GM21515 (cell line): Measurements from ENCODE around the gene CNTN5.
"Not testable (repeated sequence)": the region's sequence is repeated elsewhere in the genome, so short reads cannot be mapped to it uniquely, and the experiment has no call there.

ENCODE experiments used
- ATAC-seq: cut with Tn5 transposase; IDR thresholded peaks from one replicate; pipeline ENCODE4 v1.9.1; 2021; ENCODE audit not compliant: unreplicated experiment

Gene CNTN5

DNA sequence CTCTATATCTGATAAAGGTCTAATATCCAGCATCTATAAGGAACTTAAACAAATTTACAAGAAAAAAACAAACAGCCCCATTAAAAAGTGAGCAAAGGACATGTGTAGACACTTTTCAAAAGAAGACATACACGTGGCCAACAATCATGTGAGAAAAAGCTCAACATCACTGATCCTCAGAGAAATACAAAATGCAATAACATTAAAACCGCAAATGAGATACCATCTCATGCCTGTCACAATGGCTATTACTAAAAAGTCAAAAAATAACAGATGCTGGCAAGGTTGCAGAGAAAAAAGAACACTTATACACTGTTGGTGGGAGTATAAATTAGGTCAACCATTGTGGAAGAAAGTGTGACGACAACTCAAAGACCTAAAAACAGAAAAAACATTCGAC is 1253.7 kb downstream of the CNTN5 start:
- not testable (repeated sequence) for ATAC-seq

DNA sequence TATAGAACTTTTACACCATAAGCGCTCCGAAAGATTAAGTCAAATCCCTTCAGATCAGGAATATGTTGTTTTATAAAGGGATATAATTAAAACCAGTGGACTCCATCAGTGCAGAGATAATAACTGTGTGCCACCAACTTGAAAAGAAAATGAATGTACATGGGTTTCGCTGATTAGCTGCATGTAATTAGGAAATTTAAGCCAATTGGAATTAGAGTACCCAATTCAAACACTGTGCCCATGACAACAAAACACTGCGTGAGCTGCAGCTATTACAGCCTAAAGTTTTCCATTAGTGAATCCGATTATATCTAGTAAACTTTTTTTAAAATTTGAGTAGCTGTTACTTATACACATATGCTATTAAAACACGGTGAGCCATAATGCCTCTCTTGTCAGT is 1274.0 kb downstream of the CNTN5 start:
- no peak for ATAC-seq

DNA sequence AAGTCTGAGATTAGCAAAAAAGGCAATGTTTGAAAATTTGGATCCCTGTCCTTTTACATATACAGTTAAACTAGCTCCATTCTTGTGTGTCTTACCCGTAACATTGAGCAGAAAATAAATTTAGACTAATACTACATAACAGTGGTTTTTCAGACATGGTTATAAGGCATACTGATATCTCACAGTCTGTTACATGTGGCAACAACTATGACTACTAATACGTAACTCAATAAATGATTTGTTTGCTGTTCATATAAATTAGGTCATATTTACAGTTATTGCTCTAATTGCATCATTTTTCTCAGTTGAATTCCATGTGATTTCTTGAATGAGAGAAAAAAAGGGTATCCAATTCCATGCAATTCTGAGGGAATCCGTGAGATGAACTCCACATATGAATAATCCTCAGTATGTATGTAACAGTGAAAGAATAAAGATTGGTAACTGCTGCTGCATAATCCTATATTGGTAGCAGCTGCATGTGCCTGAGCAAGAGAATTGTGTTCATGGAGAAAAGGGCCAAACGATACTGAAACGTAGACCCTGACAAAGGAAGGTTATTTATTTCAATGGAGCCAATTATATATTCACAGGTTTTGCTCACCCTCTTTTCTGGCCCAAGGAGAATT is 1275.4 kb downstream of the CNTN5 start:
- no peak for ATAC-seq

DNA sequence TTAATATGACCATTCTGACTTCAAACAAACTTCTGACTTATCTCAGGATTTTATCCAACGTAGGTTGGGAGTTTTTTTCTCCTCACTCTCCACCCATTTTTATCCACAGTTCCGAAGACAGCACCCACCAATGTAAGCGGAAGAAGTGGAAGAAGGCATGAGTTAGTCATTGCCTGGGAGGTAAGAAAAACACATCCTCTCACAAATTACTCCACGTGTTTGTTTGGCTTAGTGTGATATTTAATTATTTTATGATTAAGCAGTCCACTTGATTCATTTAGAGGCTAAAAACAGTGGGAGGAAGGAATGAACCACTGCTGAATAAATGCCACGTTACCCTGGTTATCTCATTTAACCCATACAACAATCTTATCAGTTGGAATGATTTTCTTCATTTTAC is 1276.8 kb downstream of the CNTN5 start:
- ATAC-seq: no peak

DNA sequence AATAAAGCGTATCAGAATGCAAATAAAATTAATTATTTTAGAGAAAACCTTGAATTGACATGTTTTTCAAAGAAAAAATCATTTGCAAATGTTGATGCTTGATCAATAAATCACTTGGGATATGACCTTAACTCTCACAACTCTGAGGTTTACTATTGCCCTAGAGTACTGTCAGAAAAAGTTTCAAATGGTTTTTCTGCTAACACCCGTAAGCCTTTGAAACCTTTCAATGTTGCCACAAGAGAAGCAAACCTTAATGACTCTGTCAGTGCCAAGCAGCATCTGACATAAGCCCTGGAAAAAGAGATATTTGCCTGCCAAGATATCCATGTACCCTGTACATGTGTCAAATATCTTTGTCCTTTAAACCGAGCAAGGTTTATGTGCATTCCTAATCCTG is 1282.1 kb downstream of the CNTN5 start:
- no peak for ATAC-seq

DNA sequence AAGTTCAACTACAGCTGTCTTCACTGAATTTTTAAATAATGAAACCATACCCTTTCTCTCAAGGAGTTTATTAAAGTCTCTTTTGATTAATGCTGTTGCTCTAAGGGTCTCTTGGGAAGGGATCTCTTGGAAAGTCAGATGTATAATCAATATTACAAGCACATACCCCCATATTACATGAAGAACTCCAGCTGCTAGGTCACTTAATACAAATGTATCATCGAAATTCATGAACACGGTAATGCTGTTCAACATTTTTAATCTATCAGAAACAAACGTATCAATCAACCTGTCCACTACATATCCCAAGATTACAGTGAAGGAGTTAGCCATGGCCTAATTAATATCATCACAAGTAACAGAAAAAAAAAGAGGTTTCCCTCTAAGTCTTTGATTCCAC is 1283.1 kb downstream of the CNTN5 start:
- no peak for ATAC-seq

DNA sequence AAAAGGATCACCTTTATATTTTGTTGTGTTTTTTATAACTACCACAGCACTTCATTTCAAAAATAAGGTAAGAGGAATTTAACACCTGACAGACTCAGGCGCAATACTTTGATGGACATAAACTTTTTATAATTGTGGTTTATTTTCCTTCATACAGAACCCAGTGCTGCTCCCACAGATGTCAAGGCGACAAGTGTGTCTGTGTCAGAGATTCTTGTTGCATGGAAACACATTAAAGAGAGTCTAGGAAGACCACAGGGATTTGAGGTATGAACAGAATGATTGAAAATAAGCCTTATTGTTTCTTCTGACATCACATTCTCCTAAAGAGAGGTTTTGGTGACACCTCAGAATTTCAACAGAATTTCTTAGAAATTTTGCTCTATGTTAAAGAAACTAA is 1287.5 kb downstream of the CNTN5 start:
- no peak for ATAC-seq

DNA sequence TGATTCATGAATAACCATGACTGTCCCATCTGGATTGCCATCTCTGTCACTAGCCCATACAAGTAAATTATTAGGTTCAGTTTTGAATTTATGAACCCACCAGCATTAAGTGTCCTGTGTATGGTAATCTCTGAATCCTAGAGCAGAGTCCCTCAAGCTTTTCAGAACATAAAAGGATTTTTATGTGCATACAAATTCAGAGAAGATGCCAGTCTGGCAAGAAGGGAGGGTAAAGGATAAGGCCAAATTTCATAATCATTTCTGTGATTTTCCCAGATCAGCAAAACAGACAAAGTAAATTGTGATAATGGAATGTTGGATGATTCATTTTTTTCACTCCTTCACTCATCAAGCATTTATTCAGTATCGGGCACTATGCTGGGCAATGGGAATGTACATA is 1295.2 kb downstream of the CNTN5 start:
- ATAC-seq: no peak

DNA sequence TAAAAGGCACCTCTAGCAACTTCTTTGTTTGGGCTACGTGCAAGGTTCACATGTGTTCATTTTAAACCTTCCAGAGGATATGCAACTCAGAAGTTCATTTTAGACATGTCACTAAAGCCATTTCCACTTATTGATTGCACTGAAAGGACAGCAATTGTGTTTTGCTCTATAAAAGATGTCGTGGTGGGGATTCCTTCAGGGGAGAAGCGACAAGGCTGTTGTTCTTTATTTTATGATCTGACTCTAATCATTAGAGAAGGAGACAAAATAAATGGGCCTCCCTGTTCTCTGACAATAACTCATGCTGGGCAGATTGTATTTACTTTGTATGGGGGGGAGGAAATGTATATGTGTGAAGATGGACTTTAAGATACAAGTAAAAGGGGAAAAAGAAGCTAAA is 1296.2 kb downstream of the CNTN5 start:
- ATAC-seq: no peak

DNA sequence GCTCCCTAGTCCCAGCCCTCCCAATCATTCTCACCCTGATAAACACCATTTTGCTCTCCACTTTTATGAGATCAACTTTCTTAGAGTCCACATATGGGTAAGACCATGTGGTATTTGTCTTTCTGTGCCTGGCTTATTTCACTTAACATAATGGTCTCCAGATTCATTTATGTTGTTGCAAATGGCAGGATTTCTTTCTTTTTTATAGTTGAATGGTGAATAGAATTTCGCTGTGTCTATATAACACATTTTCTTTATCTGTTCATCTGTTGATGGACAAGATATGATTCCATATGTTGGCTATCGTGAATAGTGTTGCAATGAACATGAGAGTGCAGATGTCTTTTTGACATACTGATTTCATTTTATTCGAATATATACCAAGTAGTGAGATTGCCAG is 1298.9 kb downstream of the CNTN5 start:
- ATAC-seq: no peak

DNA sequence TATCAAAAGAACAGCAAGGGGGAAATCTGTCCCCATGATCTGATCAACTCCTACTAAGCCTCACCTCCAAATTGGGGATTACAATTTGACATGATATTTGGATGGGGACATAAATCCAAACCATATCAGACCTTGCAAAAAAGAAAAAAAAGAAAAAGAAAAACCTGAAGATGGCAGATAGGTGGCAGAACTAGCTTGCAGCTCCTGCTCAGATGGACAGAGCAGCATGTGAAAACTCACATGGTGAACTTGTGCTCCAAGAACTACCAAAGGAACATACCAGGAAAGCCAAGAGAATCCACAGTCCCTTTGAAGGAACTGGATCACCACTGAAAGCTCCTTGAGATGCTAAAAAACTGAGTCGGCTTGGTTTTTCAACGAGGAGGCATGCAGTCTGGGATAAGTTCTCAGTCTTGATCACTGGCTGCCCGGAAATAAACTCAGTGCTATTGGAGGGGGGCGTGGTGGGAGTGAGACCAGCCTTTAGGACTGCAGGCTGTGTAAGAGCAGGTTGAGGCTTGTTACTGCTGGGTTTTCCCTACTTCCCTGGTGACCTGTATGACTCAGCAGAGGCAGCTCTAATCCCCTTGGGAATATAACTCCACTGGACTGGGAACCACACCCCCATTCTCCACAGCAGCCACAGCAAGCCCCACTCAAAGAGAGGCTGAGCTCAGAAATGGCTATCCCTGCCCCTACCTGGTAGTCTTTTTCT is 1308.0 kb downstream of the CNTN5 start:
- ATAC-seq: no peak

DNA sequence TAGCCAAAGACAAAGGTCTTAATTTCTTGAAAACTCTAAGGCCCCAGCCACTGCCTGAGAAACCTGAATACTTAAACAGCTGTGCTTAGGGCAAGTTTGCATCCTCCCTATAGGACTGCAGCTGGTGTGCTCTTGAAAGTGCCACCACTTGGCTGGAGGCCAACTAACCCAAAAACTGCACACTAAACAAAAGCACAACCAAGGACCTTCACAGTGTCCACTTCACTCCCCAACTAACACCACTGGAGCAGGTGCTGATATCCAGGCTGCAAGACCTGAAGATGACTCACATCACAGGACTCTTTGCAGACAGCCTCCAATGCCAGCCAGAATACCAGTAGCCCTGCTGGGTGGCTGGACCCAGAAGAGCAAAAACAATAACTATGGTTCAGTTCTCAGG is 1308.6 kb downstream of the CNTN5 start:
- ATAC-seq: no peak

DNA sequence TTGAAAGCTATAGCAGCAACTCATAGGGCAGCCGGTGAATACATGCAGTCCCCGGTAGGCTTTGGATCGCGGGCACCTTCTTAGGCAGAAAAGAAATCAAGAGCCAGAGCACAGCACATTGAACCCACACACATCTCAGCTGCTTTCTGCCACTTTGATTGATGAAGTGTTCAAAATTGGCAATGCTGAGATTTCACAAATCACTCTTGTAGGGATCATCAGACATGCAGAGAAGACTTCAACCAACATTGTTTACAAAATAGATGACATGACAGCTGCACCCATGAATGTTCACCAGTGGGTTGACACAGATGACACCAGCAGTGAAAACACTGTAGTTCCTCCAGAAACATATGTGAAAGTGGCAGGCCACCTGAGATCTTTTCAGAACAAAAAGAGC is 1316.1 kb downstream of the CNTN5 start:
- no peak for ATAC-seq

DNA sequence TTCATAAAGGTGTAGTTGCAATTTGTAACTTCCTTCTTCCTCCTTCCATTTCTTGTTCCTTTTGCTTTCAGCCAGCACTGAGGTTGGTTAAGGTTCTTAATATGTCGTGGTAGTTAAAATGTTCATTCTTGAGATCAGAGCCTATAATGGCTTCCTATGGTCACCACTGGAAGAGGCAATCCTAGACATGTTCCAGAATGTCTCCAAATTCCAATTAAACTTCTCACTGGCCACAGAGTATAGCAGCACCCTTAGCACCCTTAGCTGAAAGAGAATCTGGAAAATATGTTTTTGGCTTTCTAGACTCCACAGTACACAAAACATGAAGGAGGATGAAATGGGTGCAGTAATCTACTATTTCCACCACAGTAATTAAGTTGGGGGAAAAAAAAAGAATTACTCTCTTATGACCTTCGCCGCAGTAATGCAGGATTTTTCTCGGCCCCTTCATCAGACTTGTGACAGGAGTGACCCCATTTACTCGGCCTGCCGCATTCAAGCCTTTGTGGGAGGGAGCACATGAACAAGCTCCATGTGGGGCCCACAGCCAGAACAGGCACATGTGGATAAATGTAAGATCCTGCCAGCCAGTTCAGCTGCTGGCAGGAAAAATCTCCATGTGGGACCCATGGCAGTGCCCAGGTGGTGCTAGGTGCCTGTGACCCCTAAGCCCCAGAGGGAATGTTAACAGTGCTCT is 1317.5 kb downstream of the CNTN5 start:
- no peak for ATAC-seq

DNA sequence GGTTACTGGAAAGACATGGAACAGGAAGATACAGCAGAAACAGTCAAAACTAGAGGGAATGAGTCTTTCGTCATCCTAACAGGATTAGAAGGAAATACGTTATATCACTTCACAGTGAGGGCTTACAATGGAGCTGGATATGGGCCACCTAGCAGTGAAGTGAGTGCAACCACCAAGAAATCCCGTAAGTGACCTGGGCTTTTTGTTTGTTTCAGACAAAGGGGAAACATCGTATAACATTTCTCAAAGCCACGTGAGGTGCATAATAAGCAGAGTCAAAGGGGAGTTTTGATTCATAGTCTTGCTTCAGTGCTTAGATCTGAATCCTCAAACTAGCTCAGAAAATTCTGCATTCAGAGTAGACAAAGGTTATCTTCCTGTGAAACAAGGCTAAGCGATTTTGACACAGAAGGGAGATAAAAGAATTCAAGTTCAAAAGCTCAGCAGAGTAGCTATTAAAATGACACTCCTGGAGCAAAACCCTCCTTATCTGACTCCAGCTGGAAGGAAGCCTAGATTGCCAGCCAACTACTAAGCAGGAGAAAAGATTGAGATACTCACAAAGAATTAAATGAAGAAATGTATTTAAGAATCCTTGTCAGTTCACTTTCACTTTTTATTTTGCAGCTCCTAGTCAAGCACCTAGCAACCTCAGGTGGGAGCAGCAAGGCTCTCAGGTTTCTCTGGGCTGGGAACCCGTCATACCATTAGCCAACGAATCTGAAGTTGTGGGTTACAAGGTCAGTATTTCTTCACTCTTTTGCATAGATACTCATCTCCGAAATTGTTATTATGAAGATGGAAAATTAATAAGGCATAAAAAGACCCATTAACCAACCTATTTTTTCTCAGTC is 1319.9 kb downstream of the CNTN5 start:
- no peak for ATAC-seq

DNA sequence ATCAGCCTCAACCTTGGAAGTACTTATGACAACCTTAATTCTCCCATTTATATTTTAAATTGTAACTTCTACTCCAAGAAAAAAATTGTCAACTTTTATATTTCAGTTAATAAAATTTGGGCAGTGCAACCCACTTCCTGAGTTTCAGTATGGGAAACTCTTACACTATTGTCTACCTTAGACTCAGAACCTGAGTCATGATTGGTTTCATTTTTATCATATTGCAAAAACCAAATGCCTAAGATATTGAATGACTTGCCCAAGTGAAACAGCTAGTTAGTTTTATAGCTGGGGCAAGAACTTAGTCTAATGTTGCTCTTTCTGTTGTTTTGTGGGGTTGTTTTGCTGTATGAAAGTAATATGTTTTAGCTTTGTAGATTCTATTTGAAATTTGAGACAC is 1332.3 kb downstream of the CNTN5 start:
- no peak for ATAC-seq

DNA sequence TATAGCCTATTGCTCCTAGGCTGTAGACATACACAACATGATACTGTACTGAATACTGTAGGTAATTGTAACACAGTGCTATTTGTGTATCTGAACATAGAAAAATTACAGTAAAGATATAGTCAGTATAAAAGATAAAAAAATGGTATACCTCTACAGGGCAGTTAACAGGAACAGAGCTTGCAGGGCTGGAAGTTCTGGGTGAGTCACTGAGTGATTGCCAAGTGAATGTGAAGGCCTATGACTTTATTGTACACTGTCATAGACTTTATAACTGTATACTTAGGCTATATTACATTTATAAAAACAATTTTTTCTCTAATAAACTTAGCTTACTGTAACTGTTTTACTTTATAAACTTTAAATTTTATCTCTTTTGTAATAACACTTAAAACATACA is 1334.0 kb downstream of the CNTN5 start:
- ATAC-seq: no peak

DNA sequence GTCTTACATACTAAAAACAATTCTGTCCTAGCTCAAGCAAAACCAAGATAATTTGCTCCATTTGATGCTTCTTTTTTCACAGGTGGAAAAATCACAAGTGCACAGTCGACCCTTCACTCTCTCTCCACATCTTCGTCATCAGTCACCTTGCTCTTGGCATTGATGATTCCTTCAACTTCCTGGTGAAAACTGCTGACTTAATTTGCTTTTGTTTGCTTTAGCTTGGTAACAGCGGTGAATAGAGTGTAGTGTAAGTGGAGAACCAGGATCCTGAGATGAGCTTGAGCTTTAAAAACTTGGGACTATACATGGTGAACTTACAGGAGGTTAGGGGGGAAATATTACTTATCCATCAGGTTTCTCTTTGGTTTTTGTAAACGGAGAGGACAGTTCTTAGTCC is 1335.3 kb downstream of the CNTN5 start:
- ATAC-seq: no peak

DNA sequence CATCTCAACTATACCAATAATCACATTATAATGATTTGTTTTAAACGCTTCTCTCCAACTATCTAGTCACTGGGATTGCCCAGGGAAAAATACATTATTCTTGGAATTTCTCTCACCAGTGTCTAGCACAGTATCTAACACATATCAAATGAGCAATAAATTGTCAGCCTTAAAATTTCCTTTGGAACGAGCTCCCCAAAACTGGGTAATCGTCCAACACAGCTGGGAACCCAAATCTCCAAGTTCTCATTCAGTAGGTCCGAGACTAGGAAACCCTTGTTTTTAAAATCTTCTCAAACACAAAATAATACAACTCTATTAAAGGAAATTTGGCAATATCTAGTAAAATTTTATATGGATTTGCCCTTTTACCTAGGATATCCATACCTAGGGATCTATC is 1338.5 kb downstream of the CNTN5 start:
- ATAC-seq: no peak

DNA sequence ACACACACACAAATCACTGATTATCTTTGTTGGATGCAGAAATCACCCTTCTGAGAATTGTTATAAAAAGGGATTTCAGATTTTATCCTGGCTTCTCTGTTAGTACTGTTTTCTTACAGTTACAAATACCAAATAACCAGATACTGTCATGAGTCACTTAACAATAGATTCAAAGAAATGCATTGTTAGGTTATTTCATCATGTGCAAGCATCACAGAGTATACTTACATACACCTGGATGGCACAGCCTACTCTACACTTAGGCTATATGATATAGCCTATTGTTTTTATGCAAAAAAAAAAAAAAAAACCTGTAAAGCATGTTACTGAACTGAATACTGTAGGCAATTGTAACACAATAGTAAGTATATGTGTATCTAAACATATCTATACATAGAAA is 1347.1 kb downstream of the CNTN5 start:
- ATAC-seq: no peak

DNA sequence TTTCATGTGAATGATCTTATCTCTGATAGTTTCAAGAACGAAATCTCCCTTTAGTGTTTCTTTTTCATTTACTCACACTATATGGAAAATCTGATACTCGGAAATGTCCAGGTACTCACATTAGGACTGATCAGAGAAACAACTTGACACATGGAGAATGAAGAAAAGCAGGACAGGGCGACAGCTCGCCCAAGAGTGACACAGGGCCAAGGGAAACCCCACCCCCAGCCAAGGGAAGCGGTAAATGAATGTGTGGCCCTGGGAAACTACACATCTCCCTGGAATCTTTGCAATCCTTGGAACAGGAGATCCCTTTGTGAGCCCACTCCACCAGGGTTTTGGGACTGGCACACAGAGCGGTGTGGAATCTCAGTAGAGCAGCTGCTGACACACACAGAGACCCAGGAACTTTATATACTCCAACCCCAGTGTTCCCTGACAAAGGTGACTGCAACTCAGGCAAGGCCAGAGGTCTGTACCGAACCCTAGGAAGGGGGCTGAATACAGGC is 1362.7 kb downstream of the CNTN5 start:
- no peak for ATAC-seq
